Embryonic facial prominence (tissue), 1 donor: ENCODE measurements around the gene RPP25L.

Experiments
- DNase-seq: peaks from one replicate; pipeline ENCODE4 v3.0.0-alpha.2; 2016; ENCODE audit errors: extremely low spot score

Gene RPP25L

GRCh38 chr9:34585946-34586669 is 25.8 kb downstream of the RPP25L start:
- no peak for DNase-seq

GRCh38 chr9:34584970-34585369 is 26.9 kb downstream of the RPP25L start:
- DNase-seq, result no peak

GRCh38 chr9:34582787-34583186 is 29.1 kb downstream of the RPP25L start:
- no peak for DNase-seq

GRCh38 chr9:34581318-34581717 is 30.6 kb downstream of the RPP25L start:
- DNase-seq, result no peak

GRCh38 chr9:34580358-34580757 is 31.5 kb downstream of the RPP25L start:
- no peak for DNase-seq

- no peak for DNase-seq
Observed at GRCh38 chr9:34579808-34580163, 32.1 kb downstream of the RPP25L start.

GRCh38 chr9:34579104-34579807 is 32.6 kb downstream of the RPP25L start:
- no peak for DNase-seq

- no peak for DNase-seq
Observed at GRCh38 chr9:34578241-34579103, 33.4 kb downstream of the RPP25L start.

- no peak for DNase-seq
Observed at GRCh38 chr9:34577400-34578240, 34.3 kb downstream of the RPP25L start.

GRCh38 chr9:34576597-34577399 is 35.1 kb downstream of the RPP25L start:
- no peak for DNase-seq

- no peak for DNase-seq
Observed at GRCh38 chr9:34575862-34576596, 35.9 kb downstream of the RPP25L start.

GRCh38 chr9:34575241-34575640 is 36.7 kb downstream of the RPP25L start:
- DNase-seq, result no peak

- no peak for DNase-seq
Observed at GRCh38 chr9:34574571-34574970, 37.3 kb downstream of the RPP25L start.

- DNase-seq, result no peak
Observed at GRCh38 chr9:34573599-34574325, 38.1 kb downstream of the RPP25L start.

GRCh38 chr9:34572628-34573027 is 39.3 kb downstream of the RPP25L start:
- no peak for DNase-seq

GRCh38 chr9:34572092-34572491 is 39.8 kb downstream of the RPP25L start:
- no peak for DNase-seq

- DNase-seq, result no peak
Observed at GRCh38 chr9:34571481-34571810, 40.5 kb downstream of the RPP25L start.

GRCh38 chr9:34570809-34571480 is 41.0 kb downstream of the RPP25L start:
- DNase-seq, result no peak

- no peak for DNase-seq
Observed at GRCh38 chr9:34570376-34570775, 41.5 kb downstream of the RPP25L start.
